ENCODE measurements around the gene RARA. TPM values are rescaled to one million over a fixed set of nuclear protein-coding genes. Genes with fewer than 3 reads are reported as not detected.

Gene RARA
- total and polyA plus RNA-seq, 2 experiments from 2014 or later = 7.4 to 15.9 TPM

- H3K27ac Mint-ChIP-seq = no peak overlapping the region
- H2AFZ ChIP-seq = no peak overlapping the region
- peaks cover 20% of the 10 kb centered on the region for H3K27me3 ChIP-seq (ENCODE audit: insufficient read depth)
- H3K27me3 Mint-ChIP-seq (ENCODE audit: insufficient read depth, low read depth, poor library complexity) = peaks cover 38% of the 10 kb centered on the region
- no peaks in the 10 kb centered on the region for H3K79me2 ChIP-seq (replicated peaks; ENCODE audit: insufficient read depth)
- ATAC-seq (no peak), DNase-seq (ENCODE audit: low spot score) (no peak)
- H3K36me3 Mint-ChIP-seq (ENCODE audit: low read depth) = peaks cover 19% of the 10 kb centered on the region
- H4K20me1 ChIP-seq (replicated peaks; ENCODE audit: insufficient read depth) = no peaks in the 10 kb centered on the region
- H3K4me1 Mint-ChIP-seq = peaks cover 50% of the 10 kb centered on the region
- TF ChIP-seq, protein P1, sequence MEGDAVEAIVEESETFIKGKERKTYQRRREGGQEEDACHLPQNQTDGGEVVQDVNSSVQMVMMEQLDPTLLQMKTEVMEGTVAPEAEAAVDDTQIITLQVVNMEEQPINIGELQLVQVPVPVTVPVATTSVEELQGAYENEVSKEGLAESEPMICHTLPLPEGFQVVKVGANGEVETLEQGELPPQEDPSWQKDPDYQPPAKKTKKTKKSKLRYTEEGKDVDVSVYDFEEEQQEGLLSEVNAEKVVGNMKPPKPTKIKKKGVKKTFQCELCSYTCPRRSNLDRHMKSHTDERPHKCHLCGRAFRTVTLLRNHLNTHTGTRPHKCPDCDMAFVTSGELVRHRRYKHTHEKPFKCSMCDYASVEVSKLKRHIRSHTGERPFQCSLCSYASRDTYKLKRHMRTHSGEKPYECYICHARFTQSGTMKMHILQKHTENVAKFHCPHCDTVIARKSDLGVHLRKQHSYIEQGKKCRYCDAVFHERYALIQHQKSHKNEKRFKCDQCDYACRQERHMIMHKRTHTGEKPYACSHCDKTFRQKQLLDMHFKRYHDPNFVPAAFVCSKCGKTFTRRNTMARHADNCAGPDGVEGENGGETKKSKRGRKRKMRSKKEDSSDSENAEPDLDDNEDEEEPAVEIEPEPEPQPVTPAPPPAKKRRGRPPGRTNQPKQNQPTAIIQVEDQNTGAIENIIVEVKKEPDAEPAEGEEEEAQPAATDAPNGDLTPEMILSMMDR (conservative IDR thresholded peaks at IDR 0.05; ENCODE audit: low read depth in 2 of 2) = no peak
- no peak for TF ChIP-seq POLR2AphosphoS5 (IDR thresholded peaks at IDR 0.05; ENCODE audit: low read depth)
- H3K4me2 ChIP-seq = no peak overlapping the region
- H3K4me1 ChIP-seq (ENCODE audit: insufficient read depth) = peaks cover 39% of the 10 kb centered on the region
- no peak overlapping the region for H3K27ac ChIP-seq (ENCODE audit: low read depth)
- no peaks in the 10 kb centered on the region for H3K9me2 ChIP-seq (ENCODE audit: insufficient read depth)
- no peak overlapping the region for H3K4me3 Mint-ChIP-seq
- H3F3A ChIP-seq (replicated peaks; ENCODE audit: low read depth) = peaks cover 11% of the 10 kb centered on the region; the same call in 1 of the 2 replicates
- no peaks in the 10 kb centered on the region for H3K9me3 Mint-ChIP-seq
- no peaks in the 10 kb centered on the region for H3K36me3 ChIP-seq (ENCODE audit: insufficient read depth)
- no peak overlapping the region for H3K4me3 ChIP-seq
These were observed 48.3 kb downstream of the RARA start for GRCh38 chr17:40356990-40357881.

DNA sequence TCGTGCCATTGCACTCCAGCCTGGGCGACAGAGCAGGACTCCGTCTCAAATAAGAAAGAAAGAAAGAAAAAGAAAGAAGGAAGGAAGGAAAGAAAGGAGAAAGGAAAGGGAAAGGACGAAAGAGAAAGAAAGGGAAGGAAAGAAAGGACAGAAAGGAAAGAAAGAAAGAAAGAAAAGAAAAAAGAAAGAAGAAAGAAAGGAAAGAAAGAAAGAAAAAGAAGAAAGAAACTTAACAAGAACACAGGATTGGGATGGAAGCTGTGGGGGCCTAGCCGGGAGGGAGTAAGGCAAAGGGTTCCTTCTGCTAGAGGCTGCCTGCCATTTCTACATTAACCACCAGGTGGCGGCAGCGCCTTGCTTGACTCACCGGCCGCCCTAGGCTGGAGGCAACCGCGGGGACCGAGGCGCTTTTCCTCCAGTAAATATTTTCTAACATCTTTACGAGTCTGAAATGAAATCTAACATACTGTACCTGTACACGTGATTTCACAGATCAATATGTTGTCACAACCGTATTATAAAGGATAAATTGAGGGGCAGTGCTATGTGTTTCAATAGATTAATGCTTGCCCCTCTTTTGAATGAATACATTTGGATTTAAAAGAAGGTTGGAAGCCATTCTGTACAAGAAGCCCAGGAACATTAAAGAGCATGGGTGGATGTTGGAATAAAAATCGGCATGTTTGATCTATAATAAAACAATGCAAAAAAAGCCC, 49.5 kb downstream of the RARA start:
- Mint-ChIP-seq H3K27me3 (ENCODE audit: insufficient read depth, low read depth, poor library complexity) (peaks cover 42% of the 10 kb centered on the region), H3K36me3 (ENCODE audit: low read depth) (peaks cover 8% of the 10 kb centered on the region; the same call in 2 of the 3 replicates), H3K4me3 (peak overlapping the region; percentile 23; the same call in 2 of the 3 replicates), H3K27ac (no peak overlapping the region), H3K4me1 (peaks cover 44% of the 10 kb centered on the region), H3K9me3 (no peaks in the 10 kb centered on the region; the same call in 2 of the 3 replicates)
- Histone ChIP-seq H3K79me2 (replicated peaks; ENCODE audit: insufficient read depth) (no peaks in the 10 kb centered on the region), H3K4me1 (ENCODE audit: insufficient read depth) (peaks cover 32% of the 10 kb centered on the region), H4K20me1 (replicated peaks; ENCODE audit: insufficient read depth) (no peaks in the 10 kb centered on the region), H3K4me3 (no peak overlapping the region), H3K9me2 (ENCODE audit: insufficient read depth) (no peaks in the 10 kb centered on the region), H2AFZ (no peak overlapping the region), H3K27ac (ENCODE audit: low read depth) (no peak overlapping the region), H3K4me2 (peak overlapping the region; percentile 25; the same call in 1 of the 2 replicates), H3F3A (replicated peaks; ENCODE audit: low read depth) (peaks cover 12% of the 10 kb centered on the region; the same call in 1 of the 2 replicates), H3K36me3 (ENCODE audit: insufficient read depth) (no peaks in the 10 kb centered on the region), H3K27me3 (ENCODE audit: insufficient read depth) (peaks cover 33% of the 10 kb centered on the region)
- DNase-seq (ENCODE audit: low spot score) (peak; percentile 94), ATAC-seq (peak; percentile 27)
- TF ChIP-seq EZH2 (IDR thresholded peaks at IDR 0.05; ENCODE audit: low read depth, unreplicated experiment) (no peak), EZH2phosphoT487 (IDR thresholded peaks at IDR 0.05; ENCODE audit: unreplicated experiment) (no peak)
- TF ChIP-seq, protein P1 (conservative IDR thresholded peaks at IDR 0.05; ENCODE audit: low read depth in 2 of 2) = peak; percentile 94 to 97
